ENCODE data around the gene SLC35A3.
"Not testable (repeated sequence)": the region's sequence is repeated elsewhere in the genome, so short reads cannot be mapped to it uniquely, and the experiment has no call there.

Gene SLC35A3

GRCh38 chr1:99969729-99970621 is at the start of gene SLC35A3:
SLC35A3 (plus strand) TSS chr1:99969996; CDS start chr1:99993555, 23,559 bp downstream.
- DNase-seq (ENCODE audit: low read depth), result peak; percentile 81

- no peak for DNase-seq (ENCODE audit: low read depth)
Measured at GRCh38 chr1:99934801-99935200, 35.0 kb upstream of the SLC35A3 start.

- DNase-seq (ENCODE audit: low read depth), result no peak
Measured at GRCh38 chr1:99935534-99935933, 34.3 kb upstream of the SLC35A3 start.

DNA sequence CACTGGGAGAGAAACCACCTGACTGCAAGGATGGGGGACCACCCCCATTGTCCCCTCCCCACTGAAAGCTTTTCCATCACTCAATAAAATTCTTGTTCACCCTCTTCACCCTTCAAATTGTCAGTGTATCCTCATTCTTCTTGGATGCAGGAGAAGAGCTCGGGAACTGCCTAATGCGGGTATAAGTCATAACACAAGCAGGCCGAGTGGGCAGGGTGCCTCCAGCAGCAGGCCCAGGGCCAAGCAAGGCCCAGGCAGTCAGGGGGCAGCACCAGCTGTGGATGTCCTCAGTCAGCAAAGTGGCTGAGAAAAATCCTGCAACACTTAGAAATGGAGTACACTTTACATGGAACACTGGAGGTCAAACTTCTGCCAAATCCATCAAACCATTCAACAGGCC is 33.7 kb upstream of the SLC35A3 start:
- DNase-seq (ENCODE audit: low read depth), result no peak

GRCh38 chr1:99942723-99943122 is 27.1 kb upstream of the SLC35A3 start:
- DNase-seq (ENCODE audit: low read depth), result no peak

DNA sequence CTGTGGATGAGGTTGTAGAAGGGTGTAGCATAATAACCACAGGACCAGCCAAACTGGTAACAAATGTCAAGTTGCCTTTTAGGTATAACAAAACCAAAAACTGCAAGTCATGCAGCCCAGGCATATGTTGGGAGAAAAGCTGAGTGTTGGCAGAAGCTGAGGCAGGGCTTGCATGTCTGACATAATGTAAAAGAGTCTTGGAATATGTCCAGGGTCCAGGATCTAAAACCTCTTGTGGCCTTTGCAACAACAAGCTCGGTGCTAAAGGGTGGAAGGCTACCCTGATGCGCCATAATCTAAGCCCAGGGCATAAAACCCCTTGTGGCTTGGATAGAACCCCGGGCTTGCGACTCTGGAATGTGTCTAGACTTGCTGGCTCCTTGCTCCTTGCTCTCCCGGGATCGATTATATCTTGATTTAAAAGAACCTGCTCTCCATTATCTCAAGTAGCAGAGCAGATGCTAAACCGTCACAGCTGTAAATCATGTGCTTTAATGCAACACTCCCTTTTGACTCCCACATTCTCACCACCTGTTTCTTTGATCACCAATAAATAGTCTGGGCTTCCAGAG is 26.5 kb upstream of the SLC35A3 start:
- DNase-seq (ENCODE audit: low read depth), result no peak

DNA sequence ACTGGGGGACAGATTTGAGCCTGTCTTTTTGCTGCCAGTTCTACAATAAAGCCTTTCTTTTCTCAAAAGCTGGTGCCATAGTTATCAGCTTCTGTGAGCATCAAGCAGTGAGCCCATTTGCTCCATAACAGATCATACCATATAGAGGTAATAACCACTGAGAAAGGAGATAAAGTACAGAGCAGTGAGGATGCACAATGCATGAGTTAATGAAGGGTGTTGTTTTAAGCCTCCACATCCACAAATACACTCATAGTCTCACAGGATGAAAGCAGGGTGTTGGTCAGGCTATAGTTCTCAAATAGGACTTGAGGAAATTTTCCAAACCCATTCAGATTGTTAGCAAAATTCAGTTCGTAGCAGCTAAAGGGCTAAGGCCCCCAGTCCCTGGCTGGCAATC is 25.6 kb upstream of the SLC35A3 start:
- no peak for DNase-seq (ENCODE audit: low read depth)

DNA sequence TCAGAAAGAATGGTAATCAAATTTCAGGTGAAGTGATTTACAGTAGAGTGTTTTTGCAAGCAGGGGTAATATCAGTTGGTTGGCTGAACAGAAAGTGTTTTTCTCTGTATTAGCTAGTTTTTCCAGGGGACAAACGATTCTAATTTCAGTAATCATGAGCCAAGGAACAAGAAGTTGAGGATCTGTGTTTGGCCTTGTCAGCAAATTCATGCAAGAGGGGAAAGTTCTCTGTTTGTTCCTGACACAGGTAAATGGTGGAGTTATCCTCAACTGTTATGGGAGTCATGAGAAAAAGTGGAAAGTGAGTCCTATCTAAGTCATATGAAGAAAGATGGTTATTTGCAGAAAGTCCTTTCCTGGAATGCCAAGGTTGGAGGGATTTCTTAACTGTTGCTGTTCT is 24.6 kb upstream of the SLC35A3 start:
- DNase-seq (ENCODE audit: low read depth), result no peak

- no peak for DNase-seq (ENCODE audit: low read depth)
Measured at GRCh38 chr1:99950486-99950885, 19.3 kb upstream of the SLC35A3 start.

DNA sequence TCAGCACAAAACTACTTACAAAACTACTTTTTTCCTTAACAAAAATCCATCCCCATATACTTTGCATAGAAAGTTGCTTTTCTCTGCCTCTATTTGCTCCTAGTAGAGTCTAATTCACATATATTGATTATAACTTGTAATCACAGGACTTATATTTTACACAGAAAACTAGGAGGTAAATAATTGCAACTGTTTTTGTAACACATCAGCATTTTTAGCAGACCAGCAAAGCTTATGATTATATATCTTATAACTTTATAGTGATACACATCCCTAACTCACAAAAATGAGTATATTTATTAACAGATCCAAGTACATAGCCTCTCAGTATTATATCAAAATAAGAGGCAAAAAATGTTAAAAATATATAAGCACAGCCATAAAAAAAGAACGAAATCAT is 17.3 kb upstream of the SLC35A3 start:
- DNase-seq (ENCODE audit: low read depth), result no peak

DNA sequence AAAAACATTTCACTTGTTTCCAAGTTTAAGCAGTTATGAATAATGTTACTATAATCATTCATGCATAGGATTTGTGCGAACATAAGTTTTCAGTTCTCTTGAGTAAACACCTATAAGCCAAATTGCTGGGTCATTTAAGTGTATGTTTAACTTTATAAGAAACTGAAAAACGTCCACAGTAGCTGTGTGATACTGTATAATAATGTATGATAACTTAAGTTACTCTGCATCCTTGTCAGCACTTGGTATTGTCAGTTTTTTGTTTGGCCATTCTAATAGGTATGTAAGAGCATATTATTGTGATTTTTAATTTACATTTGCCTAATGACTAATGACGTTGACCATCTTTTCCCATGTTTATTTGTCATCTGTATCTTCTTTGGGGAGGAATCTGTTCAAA is 14.4 kb upstream of the SLC35A3 start:
- no peak for DNase-seq (ENCODE audit: low read depth)

- DNase-seq (ENCODE audit: low read depth), result no peak
Measured at GRCh38 chr1:99956755-99957154, 13.0 kb upstream of the SLC35A3 start.

DNA sequence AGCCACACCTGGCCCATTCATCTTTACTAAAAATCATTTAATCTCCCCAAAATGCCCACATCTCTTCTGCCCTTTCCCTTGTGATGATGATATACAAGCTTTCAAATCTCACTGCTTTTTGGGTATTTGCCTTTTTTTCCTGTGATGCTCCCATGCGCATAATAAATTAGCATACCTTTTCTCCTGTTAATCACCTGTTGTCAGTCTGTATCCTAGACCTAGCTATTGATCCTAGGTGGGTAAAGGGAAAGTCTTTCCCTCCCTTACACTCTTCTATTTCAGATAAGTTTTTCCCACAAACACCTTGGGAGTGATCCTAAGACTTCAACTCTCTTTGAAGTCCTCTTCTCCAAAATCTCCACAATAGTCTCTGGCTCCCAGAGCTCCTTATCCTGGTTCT is 12.0 kb upstream of the SLC35A3 start:
- DNase-seq (ENCODE audit: low read depth), result no peak

- not testable (repeated sequence) for DNase-seq (ENCODE audit: low read depth)
Measured at GRCh38 chr1:99959189-99959705, 10.5 kb upstream of the SLC35A3 start.

GRCh38 chr1:99960260-99960659 is 9.5 kb upstream of the SLC35A3 start:
- DNase-seq (ENCODE audit: low read depth), result not testable (repeated sequence)

- DNase-seq (ENCODE audit: low read depth), result no peak
Measured at GRCh38 chr1:99963041-99963795, 6.6 kb upstream of the SLC35A3 start.

GRCh38 chr1:99964806-99965205 is 5.0 kb upstream of the SLC35A3 start:
- no peak for DNase-seq (ENCODE audit: low read depth)

GRCh38 chr1:99965646-99966375 is 4.0 kb upstream of the SLC35A3 start:
- no peak for DNase-seq (ENCODE audit: low read depth)

DNA sequence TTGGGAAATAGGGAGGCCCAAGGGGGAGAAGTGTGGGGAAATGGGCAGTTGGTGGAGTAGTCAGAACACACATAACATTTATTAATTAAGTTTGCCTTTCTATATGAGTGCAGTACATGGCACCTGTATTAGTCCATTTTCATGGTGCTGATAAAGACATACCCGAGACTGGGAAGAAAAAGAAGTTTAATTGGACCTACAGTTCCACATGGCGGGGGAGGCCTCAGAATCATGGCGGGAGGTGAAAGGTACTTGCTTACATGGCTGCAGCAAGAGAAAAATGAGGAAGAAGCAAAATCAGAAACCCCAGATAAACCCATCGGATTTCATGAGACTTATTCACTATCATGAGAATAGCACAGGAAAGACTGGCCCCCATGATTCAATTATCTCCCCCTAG is 1.6 kb upstream of the SLC35A3 start:
- DNase-seq (ENCODE audit: low read depth), result no peak

DNA sequence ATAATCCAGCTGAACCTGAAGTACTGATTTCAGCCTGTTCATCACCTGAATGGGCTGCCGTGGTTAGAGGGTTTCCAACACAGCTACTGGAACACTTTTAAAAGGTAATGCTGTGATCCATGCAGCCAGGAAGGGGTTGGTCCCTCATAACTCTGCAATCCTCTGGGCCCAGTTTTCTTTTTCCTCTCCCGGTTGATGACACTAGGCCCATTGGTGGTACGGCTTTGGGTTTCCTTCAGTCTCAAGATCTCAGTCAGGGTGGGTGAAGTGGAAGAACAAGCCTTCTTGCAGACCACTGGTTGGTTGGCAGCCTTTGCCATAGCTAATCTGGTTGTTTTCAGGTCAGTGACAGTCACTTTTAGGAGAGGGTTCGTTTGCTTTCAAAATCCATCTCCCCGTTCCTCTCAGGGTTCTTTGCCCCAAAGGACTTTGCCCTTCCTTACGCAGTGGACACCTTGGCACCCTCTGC is 502 bp upstream of the SLC35A3 start:
- no peak for DNase-seq (ENCODE audit: low read depth)

GRCh38 chr1:99970713-99971255 is 988 bp downstream of the SLC35A3 start:
- DNase-seq (ENCODE audit: low read depth), result no peak

DNA sequence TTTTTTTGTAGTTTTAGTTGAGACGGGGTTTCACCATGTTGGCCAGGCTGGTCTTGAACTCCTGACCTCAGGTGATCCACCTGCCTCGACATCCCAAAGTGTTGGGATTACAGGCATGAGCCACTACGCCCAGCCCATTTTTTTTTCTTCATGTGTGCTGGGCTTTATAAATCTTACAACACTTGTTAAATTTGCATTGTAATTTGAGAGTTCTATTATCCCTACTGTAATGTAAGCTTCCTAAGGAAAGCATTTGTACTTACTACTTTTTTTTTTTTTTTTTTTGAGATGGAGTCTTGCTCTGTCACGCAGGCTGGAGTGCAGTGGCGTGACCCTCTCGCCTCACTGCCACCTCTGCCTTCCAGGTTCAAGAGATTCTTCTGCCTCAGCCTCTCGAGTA is 2.3 kb downstream of the SLC35A3 start:
- not testable (repeated sequence) for DNase-seq (ENCODE audit: low read depth)

All from activated T-cell treated with anti-CD3 and anti-CD28 coated beads for 48 hours (primary cell).